GM19239 (cell line): ENCODE results near the gene AGPAT3.

Experiments used
- DNase-seq: peaks from one replicate; pipeline ENCODE4 v3.0.0; 2011; ENCODE audit warnings: low spot score; ENCODE audit not compliant: insufficient read length
- FAIRE-seq: peaks from 2 replicates; lab custom pipeline; 2011; peaks lifted over from hg19 to GRCh38; lab: Jason Lieb, UNC

AGPAT3 gene

GRCh38 chr21:43858806-43859648 is 6.0 kb upstream of the AGPAT3 start:
- DNase-seq, result no peak
- FAIRE-seq, result no peak

DNA sequence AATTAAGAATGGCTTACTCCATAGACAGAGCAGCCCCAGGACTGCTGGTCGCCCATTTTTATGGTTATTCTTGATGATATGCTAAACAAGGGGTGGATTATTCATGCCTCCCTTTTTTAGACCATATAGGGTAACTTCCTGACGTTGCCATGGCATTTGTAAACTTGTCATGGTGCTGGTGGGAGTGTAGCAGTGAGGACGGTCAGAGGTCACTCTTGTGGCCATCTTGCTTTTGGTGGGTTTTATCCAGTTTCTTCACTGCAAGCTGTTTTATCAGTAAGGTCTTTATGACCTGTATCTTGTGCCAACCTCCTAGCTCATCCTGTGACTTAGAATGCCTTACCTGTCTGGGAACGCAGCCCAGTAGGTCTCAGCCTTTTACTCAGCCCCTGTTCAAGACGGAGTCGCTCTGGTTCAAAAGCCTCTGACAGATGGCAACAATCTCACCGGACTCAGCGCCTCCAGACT is 5.2 kb upstream of the AGPAT3 start:
- FAIRE-seq (no peak), DNase-seq (no peak)

- FAIRE-seq (no peak), DNase-seq (no peak)
These were observed 3.3 kb upstream of the AGPAT3 start for GRCh38 chr21:43861706-43862105.

- FAIRE-seq, result no peak
- peak; percentile 52 for DNase-seq
These were observed 586 bp upstream of the AGPAT3 start for GRCh38 chr21:43864313-43864961.

DNA sequence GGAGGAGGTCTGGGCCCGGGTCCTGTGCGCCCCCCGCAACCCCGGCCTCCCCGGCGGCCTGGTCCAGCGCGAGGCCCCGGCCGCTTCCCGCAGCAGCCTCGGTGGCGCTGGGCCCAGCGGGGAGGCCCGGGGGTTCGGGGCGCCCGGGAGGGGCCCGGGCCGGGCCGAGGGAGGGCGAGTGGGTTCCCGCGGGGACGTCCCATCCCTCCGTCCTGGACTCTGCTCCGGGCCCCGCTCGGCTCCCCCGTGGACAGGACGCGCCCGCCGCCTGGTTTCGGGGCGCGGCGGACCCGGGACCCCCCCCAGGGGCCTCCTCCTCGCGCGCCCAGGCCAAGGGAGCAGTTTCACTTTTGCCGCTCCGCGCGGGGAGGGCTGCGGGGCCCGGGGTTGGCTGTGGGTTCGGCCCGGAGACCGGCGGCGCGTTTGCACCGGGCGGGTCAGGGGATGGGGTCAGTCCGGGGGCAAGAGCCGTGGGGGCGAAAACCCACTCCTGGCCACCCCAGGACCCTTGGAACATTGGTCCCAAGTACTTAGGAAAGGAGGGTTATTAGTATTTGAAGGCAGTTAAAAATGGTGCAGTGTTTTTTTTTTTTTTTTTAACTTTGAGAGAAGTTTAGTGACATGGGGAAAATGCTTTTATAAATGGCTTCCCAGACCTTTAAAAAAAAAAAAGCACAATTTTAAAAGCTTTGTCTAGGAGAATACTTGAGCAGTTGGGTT is 677 bp downstream of the AGPAT3 start:
- DNase-seq, result peak; percentile 85
- no peak for FAIRE-seq

GRCh38 chr21:43866260-43866629 is 1.2 kb downstream of the AGPAT3 start:
- DNase-seq (peak; percentile 62), FAIRE-seq (no peak)

DNA sequence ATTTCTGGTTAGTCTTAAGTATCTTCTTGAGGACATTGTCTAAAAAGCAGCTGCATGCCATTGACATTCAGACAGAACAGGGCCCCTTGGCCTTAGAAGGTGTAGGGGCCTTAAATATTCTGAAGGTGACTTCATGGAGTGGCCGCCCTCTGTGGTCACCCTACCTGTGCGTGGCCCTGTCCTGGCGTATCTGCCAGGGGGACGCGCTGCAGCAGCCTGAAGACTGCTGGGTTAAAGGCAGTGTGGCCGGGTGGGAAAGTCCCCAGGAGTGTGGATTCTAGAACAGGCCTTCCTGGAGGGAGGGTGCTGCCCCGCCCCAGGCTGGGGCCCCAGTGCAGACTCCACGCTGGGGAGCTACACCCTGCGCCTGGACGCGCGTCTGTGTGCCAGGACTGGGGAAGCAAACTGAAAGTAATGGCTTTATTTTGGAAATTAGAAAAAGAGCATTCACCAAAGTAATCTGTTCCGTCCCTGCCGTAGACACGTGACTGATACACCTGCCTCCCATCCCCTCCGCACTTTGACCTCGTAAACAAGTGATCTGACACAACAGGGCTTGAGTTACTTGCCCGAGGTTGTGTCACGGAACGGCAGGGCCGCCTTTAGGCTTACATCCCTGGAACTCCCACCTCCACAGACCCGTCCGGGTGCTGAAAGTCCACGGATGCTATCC is 1.8 kb downstream of the AGPAT3 start:
- peak; percentile 85 for FAIRE-seq

DNA sequence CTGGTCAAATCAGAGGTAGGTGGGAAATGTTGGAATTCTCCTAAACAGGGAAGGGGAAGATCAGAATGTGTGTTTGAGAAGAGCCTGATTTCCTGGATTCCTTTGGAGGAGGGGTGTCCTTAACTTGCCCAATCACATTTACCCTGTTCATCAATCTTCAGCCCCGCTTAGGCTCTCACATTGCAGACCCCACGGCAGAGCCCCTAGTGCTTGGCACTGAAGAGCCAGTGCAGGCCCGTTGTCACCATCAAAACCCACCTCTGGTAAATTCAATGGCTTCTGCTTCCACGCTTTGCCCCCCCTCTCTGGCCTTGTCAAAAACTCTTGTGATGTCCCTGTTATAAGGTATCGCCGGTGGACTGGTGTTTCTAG is 2.3 kb downstream of the AGPAT3 start:
- FAIRE-seq (no peak), DNase-seq (no peak)

More for the DNA sequence above, 1.8 kb downstream of the AGPAT3 start:
- peak; percentile 54 for DNase-seq

DNA sequence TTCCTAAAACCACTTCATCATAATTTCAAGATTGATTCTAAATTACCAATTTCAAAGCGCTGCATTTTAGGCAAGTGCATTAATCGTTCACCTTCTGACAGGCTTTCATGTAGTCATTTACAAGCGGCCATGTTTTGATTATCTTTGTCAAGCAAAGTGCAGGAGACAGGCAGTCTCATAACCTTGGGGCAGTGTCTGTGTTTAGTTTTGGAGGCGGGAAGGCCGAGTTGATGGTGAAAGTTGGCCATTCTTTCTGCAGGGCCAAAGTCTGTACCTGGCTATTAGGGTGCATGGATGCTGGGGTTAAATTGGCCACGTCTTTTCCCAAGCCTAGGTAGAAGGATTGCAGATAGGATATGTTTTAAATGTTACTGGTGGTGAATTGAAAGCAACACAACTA is 2.9 kb downstream of the AGPAT3 start:
- FAIRE-seq, result no peak
- DNase-seq, result no peak

DNA sequence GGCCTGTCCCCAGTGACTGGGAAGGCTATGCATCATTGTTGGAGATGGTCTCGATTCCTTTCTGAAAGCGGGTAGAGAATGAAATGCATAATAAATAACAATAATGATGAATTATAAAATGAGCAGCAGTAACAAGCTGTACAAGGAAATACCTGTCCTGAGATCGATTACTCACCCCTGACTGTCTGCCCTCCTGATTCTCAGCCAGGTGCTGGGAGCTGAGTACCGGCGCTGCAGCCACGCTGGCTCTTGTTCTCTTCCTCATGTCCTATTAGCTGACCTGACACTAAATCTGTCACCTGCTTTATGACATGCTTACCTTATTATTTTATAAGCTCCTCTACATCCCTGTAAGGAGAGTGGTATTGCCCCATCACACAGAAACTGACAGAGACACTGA is 3.4 kb downstream of the AGPAT3 start:
- DNase-seq, result no peak
- FAIRE-seq, result no peak

GRCh38 chr21:43869486-43870325 is 4.7 kb downstream of the AGPAT3 start:
- DNase-seq, result no peak
- FAIRE-seq, result no peak

DNA sequence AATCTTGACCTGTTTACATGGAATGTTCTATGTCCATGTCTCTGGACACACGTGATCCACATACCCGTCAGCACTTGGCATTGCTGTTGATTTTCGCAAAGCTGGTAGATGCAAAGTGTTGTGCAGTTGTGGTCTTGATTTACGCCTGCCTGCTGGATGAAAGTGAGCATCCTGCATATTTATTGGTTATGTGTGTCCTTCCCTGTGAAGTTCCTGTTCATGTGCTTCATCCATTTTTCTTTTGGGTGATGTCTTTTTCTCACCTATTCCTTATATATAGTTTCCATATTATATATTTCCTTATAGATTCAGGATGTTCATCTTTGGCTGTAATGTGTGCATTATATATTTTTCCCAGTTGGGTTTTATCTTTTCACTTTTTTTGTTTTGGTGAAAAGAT is 6.5 kb downstream of the AGPAT3 start:
- DNase-seq, result no peak
- no peak for FAIRE-seq

DNA sequence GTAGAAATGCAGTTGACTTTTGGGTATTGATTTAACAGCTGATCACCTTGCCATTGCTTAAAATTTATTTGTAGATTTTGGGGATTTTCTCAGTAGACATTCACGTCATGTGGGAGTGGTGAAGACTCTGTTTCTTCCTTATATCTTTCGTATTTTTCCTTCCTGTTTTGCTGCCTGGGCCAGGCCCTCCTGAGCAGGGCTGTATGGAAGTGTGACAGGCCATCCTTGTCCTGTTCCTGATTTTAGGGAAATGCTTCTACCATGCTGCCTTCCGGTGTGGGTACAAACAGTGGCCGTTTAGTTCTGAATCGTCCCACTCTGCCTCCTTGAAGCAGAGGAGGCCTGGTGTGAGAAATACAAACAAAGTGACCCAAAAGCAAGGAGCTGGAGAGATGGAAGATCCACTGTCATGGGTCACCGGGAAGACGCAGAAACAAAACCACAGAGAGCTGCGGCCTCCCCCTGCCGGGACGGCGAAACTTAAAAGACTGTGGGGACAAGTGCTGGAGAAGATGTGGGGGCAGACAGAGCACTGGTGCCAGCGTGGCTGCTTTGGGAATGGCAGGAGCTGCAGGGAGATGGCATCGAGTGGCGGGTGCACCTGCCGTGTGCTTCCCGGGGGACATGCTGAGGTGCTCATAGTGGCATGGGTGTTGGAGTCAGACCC is 7.6 kb downstream of the AGPAT3 start:
- FAIRE-seq (no peak), DNase-seq (no peak)

- FAIRE-seq (no peak), DNase-seq (no peak)
These were observed 8.7 kb downstream of the AGPAT3 start for GRCh38 chr21:43873673-43874072.

GRCh38 chr21:43874085-43874805 is 9.2 kb downstream of the AGPAT3 start:
- FAIRE-seq, result no peak
- no peak for DNase-seq

- FAIRE-seq, result no peak
- DNase-seq, result no peak
These were observed 11.6 kb downstream of the AGPAT3 start for GRCh38 chr21:43876605-43877004.

- FAIRE-seq, result no peak
- no peak for DNase-seq
These were observed 13.0 kb downstream of the AGPAT3 start for GRCh38 chr21:43877936-43878575.
